ENCODE measurements around the gene MAST4. TPM values are rescaled to one million over a fixed set of nuclear protein-coding genes. Genes with fewer than 3 reads are reported as not detected.

The MAST4 gene
- polyA plus RNA-seq, 2 of the 4 experiments (the other 2 are of a cell fraction), result 1.2 to 5.8 TPM

- ChIA-PET CTCF (no interaction called here), POLR2A (no interaction called here)
- Histone ChIP-seq H3K9me3 (no peaks in the 10 kb centered on the region), H3K4me2 (no peak overlapping the region), H3K27ac (no peak overlapping the region), H3K4me1 (no peaks in the 10 kb centered on the region), H3K4me3 (no peak overlapping the region)
- DNase-seq (ENCODE audit: low read depth in 1 of 2, low spot score in 1 of 2) (no peak), ATAC-seq (no peak), FAIRE-seq (no peak)
- 89% methylated on average over 12 of the region's 12 CpGs for WGBS (ENCODE audit: missing lambda C conversion rate)
- no peak for TF ChIP-seq CTCF (IDR thresholded peaks at IDR 0.05)
- TF ChIP-seq HOXB5 (CRISPR knock-in tag; IDR thresholded peaks at IDR 0.05), result no peak
- TF ChIP-seq PHF8 (IDR thresholded peaks at IDR 0.05; ENCODE audit: borderline replicate concordance, low read depth), result no peak
- no peak for TF ChIP-seq ZFP36 (IDR thresholded peaks at IDR 0.05; ENCODE audit: borderline replicate concordance, partially characterized antibody)
- TF ChIP-seq HOXA7 (CRISPR knock-in tag; IDR thresholded peaks at IDR 0.05), result no peak
- TF ChIP-seq CHD2 (IDR thresholded peaks at IDR 0.05; ENCODE audit: low read length, partially characterized antibody), result no peak
- no peak for TF ChIP-seq RAD21 (conservative IDR thresholded peaks at IDR 0.05 in 1 of 2, IDR thresholded peaks at IDR 0.05 in 1 of 2)
- no peak for TF ChIP-seq PBX3 (IDR thresholded peaks at IDR 0.05)
- TF ChIP-seq MAZ (IDR thresholded peaks at IDR 0.05; ENCODE audit: borderline replicate concordance, low read depth, low read length), result no peak
- no peak for TF ChIP-seq HES2 (IDR thresholded peaks at IDR 0.05)
- no peak for TF ChIP-seq SREBF2 (IDR thresholded peaks at IDR 0.05)
- no peak for TF ChIP-seq TFCP2L1 (CRISPR knock-in tag; IDR thresholded peaks at IDR 0.05)
- TF ChIP-seq RARB (CRISPR knock-in tag; IDR thresholded peaks at IDR 0.05), result no peak
- no peak for TF ChIP-seq NFE2L2 (conservative IDR thresholded peaks at IDR 0.05; ENCODE audit: low read length)
- no peak for TF ChIP-seq HMGXB4 (CRISPR knock-in tag; IDR thresholded peaks at IDR 0.05; ENCODE audit: borderline replicate concordance)
These were observed 446.2 kb downstream of the MAST4 start for GRCh38 chr5:67042176-67043003.

- WGBS (ENCODE audit: missing lambda C conversion rate), result 98% methylated on average over 3 of the region's 3 CpGs
These were observed 447.8 kb downstream of the MAST4 start for GRCh38 chr5:67043796-67044511.

More at GRCh38 chr5:67043796-67044511, 447.8 kb downstream of the MAST4 start:
- Histone ChIP-seq H3K4me3 (no peak overlapping the region), H3K4me2 (no peak overlapping the region), H3K9me3 (no peaks in the 10 kb centered on the region), H3K4me1 (no peaks in the 10 kb centered on the region), H3K27ac (no peak overlapping the region)
- FAIRE-seq (no peak), DNase-seq (ENCODE audit: low read depth in 1 of 2, low spot score in 1 of 2) (no peak), ATAC-seq (no peak)
- CTCF ChIA-PET, result interaction anchor here (1.1 kb wide), 1 partner anchor 11 kb away, joined by 3 read pairs; no protein-coding TSS in a partner anchor
- POLR2A ChIA-PET, result no interaction called here
- TF ChIP-seq USF2 (IDR thresholded peaks at IDR 0.05) (no peak), ELK1 (IDR thresholded peaks at IDR 0.05; ENCODE audit: low read depth, low read length) (no peak), FOSL2 (IDR thresholded peaks at IDR 0.05) (no peak), FOSL2 (CRISPR knock-in tag; IDR thresholded peaks at IDR 0.05) (0 out of 2 replicates have a peak, but pooled peaks have one; percentile 6), HOXB13 (CRISPR knock-in tag; IDR thresholded peaks at IDR 0.05; ENCODE audit: low read depth) (no peak), E2F6 (IDR thresholded peaks at IDR 0.05; ENCODE audit: borderline replicate concordance, low read depth) (no peak)

Measured in A549 (cell line).